Endometrial microvascular endothelial cells (primary cell): ENCODE measurements around the gene SMIM11. TPM values are rescaled to one million over a fixed set of nuclear protein-coding genes. Genes with fewer than 3 reads are reported as not detected.
"Not testable (repeated sequence)": the region's sequence is repeated elsewhere in the genome, so short reads cannot be mapped to it uniquely, and the experiment has no call there.

Experiments
- in situ Hi-C: cut with HindIII; loops from 2 replicates; pipeline ENCODE4 v1.10.0; 2017; ENCODE audit warnings: low sequenced_read_pairs, low pct_unique_long_range_greater_than_20kb; ENCODE audit errors: inconsistent ontology term
- total RNA-seq: library from RNA; depleted of rRNA; stranded (reverse); fragments of >200 nt; gene quantifications from one replicate; pipeline ENCODE4 v1.2.3, GENCODE V29; 2015; ENCODE audit errors: inconsistent ontology term

Gene SMIM11, protein sequence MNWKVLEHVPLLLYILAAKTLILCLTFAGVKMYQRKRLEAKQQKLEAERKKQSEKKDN
- 0.28 TPM for total RNA-seq

DNA sequence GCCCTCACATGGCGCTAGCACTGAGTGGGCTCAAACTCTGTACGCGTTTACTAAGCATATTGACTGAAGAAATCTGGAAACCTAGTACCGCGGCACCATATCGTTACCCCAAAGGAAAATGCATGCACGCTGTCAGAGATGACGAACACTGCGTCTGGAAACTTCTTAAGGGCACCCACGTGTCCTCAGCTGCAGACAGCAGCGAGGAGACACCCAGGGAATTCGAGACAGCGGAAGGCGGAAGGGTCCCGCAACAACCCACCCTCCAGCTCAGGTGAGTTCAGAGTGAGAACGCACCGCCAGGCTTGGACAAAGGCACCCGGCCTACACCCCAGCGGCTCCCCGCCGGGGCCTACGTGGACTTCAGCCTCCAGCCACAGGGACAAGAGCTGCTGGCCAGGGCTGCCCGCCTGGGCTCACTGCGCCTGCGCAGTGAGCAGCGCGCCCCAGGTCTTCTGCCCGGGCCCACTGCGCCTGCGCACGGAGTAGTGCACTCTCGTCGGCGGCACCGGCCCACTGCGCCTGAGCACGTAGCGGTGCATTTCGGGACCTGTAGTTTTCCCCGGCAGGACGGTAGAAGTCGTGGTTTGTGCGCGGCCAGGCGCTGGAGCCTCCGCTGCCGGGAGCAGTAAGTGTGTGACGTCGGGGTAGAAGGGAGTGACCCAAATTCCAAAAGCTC, at the start of gene SMIM11:
Gene SMIM11 (plus strand): TSS at position 568 of the 679 bp plus-strand sequence. CDS start 3,998 bp downstream, outside the sequence.
- in situ Hi-C loops: not testable (repeated sequence)

DNA sequence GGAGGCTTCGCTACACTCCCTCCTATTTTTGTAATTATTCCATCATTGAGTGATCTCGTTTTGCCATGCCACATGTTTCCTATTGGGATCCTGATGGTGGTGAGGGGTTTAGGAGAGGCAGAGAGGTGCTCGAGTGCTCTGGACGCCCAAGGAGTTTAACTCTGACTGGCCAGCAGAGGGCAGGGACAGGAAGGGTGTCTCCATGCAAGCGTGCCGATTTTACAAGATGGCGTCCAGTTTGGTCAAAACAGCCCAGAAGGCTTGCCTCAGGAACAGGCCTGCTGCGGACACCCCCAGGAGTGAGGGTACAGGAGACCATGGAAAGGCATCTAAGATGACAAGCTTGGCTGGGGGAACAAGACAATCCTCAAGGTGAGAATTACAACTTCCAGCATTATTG, 45.3 kb upstream of the SMIM11 start:
- in situ Hi-C loops: no loop called here

DNA sequence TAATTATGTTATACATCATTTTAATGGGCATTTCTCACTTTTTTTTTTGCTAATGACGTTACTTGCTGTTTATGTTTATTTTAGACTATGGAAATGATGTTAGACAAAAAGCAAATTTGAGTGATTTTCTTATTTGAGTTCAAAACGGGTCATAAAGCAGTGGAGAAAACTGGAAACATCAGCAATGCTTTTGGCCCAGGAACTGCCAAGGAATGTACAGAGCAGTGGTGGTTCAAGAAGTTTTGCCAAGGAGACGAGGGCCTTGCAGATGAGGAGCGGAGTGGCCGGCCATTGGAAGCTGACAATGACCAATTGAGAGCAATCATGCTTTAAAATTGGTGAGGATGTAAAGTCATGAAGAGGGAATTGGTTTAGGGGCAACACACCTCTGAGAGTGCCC, 43.6 kb upstream of the SMIM11 start:
- in situ Hi-C loops: no loop called here

DNA sequence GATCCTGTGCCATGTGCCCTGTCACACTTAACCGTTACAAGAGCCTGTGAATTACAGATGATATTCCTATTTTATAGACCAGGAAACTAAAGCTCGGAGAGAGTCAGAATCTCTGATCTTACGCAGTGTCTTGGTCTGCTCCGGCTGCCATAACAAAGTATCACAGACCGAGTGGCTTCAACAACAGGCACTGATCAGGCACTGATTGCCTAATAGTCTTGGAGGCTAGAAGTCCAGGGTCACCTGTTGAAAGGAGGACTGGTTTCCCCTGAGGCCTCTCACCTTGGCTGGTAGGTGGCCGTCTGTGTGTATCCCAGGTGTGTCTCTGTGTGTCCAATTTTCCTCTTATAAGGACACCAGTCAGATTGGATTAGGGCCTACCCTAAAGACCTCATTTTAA, 43.0 kb upstream of the SMIM11 start:
- in situ Hi-C loops: no loop called here

DNA sequence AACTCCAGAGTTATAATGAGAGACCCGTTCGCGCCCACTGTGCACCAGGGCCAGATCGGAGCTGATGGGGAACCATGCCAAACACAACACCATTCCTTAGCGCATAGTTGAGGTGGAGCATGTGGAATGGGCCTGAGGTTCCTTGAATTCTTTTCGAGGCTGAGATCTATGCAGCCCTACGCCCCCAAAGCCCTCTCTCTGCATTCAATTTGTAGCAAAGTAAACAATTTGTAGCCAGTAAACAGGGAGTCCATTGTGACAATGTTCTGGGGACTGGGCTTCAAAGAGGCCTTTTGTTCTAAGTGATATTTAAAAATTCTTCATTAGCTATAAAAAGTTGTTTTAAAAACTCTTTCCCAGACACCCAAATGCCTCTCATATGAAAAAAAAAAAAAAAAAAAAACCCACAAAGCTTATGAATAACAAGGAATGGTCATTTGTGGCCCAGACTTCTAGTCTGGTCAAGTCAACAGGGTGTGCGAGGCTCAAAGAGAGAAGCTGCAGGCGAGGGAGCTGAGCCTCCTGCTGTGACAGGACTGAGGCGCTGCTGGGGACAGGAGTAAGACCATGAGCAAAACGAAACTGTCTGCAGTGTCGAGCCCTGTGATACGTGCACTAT, 42.1 kb upstream of the SMIM11 start:
- in situ Hi-C loops: no loop called here

DNA sequence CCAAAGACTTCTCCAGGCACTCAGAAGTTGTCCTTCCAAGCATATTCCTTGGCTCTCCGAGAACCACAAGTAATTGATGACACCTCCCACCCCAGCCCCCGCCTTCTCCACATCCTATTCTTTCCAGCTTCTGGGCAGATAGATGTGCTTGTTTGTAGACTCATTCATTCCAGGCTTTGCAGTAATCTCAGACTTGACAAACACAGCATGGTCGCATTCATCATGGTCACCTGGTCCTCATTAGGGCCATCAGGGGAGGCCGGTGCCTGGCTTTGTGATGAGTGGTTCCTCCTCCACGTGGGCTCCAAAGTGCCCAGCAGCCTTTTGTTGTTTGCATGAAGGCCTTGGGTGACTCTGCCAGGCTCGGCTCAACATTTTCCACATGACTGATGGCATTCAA, 40.0 kb upstream of the SMIM11 start:
- in situ Hi-C loops: no loop called here

DNA sequence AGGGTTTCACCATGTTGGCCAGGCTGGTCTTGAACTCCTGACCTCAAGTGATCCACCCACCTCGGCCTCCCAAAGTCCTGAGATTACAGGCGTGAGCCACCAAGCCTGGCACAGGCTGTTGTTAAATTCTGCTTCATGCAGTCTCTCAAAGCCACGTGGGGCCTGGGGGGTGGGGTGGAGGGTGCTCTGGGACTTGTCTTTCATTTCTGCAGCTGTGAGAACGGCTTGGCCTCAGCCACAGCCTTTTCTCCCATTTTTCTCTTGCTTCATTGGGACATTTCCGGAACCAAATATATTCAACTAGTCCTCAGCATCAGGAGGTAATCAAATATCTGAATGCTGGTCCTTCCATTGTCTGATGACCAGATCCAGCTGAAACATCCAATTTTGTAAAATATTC, 39.1 kb upstream of the SMIM11 start:
- in situ Hi-C loops: no loop called here

DNA sequence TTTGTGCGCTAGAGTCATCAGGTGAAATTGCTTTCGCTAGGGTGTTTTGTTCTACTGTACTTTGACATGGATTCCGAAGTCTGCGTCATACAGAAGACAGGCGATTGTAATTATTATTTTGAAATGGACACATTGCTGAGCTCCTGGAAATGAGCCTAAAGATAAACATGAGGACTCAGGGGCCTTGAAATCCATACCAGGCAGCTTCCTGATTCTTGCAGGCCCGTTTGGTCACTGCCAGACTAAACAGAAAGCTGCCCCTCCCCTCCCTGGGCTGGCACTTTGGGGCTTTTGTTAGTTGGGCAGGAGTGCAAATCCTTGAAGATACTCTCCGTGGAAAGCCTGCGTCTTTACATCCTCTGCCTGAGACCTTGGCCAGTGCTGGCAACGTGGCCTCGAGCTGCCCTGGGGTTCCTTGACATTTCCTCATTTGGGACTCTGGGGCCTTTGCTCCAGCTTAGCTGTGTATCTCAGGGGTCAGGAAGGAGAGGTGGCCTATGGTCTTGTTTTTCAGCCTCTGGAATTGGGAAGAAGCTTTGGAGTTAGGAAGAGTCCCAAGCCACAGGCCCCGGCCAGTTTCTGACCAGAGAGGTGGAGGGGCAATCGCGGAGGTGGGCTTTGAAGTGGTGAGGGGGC, 38.4 kb upstream of the SMIM11 start:
- in situ Hi-C loops: no loop called here

DNA sequence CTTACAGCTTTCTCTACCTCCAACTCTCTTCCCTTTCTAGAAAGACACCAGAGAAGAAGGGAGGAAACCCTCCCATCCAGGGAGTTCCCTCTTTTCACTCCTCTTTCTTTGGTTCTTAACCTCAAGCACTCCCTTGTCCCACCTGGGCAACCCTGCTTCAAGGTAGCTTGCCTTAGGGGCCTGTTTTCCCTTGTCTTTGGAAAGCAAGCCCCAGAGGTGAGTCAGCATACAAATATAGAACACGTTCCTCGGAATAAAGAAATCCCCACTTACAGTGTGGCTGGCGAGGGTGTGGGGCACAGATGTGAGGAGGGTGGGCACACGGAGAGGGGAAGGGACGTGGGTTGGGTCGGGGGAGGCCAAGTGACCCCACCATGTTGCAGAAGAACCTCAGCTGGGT, 37.6 kb upstream of the SMIM11 start:
- in situ Hi-C loops: no loop called here

DNA sequence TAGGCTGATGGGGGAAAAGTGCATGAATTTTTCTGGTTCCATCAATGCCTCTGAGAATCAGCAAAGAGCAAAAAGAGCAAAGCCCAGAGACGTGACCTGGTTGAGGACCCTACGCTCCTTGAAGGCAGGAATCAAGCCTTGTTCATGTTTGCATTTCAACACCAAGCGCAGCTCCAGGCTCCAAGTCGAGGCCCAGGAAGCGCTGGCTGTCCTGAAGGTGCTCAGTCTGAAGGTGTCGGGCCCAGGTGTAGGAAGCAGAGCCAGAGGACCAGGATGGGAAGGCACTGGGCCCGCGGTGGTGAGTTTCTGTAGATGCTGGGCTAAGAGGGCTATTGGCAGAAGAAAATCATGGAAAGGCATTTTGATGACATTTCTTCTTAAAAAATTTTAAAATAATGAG, 37.1 kb upstream of the SMIM11 start:
- in situ Hi-C loops: no loop called here

DNA sequence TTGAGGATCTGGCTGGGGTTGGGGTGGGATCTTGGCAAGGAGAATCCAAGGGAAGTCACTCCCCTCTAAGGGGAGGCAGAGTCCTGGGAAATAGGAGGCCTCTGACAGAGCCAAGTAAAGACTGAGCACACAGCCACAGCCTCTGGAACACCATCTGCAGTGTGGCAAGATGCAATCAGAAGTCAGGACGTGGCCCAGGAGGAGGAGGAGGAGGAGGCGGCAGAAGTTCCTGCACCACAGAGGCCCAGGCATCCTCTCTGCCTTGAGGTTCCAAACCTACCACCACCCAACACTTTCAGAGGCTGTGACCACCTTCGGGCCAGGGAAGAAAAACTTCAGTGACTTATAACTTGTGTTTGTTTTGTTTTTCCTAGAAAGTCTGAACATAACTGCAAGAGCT, 35.2 kb upstream of the SMIM11 start:
- in situ Hi-C loops: no loop called here

DNA sequence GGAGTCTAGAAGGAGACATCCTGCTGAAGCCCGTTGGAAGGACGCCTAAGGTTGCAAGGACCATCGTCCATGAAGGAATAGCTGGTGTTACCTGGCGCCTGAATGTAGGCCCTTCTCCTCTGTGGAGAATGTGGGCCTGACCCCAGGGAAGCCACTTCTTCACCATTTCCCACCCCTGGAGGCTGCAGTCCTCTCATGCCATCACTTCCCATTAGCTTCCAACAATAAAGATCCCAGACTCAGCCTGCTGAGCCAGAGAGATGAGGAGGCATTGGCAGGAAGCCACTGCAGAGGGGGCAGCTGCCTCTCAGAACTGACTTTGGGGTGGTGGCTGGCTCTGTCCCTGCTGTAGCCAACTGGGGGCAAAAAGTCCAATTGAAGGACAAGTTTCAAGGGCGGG, 32.8 kb upstream of the SMIM11 start:
- in situ Hi-C loops: no loop called here

DNA sequence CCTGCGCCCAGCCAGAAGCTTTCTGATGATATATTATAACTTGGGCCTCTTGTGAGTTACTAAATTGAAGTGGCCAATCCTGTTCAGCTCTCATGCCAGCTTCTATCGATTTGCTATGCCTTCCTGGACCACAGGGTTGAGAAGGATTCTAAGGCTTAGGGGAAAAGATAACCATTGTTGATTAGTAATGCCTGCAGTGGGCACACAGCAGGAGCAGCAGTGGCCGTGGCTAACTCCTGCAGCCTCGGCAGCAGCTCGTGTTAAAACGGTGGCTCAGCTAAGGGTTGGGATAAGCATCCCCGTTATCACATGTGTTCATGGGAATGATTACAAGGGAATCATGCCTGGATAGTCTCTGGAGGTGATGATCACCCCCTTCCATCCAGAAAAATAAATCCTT, 32.0 kb upstream of the SMIM11 start:
- in situ Hi-C loops: no loop called here

DNA sequence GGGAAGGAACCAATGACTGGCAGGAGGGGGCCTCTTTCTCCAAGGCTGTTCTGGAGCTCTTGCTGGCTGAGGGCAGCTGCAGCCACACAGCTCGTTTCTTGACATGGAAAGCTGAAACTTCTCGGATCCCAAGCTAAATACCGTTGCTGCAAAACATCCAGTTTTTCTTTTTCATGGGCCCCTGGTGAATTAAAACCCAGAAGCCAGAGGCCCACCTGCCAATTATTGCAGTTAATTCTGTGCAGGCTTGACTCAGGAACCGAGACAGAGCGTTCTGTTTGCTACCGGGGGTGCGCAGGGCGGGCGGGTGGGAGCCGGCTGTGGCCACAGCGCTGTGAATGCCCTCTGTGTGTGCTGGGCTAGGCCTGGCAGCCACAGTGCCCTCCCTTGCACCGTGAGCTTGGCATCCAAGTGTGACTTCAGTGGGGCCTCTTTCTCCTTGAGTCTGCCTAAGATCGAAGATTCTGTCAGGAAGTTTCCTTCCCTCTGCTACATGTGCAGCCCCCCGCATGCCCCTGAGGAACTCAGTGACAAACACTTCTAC, 31.4 kb upstream of the SMIM11 start:
- in situ Hi-C loops: no loop called here

DNA sequence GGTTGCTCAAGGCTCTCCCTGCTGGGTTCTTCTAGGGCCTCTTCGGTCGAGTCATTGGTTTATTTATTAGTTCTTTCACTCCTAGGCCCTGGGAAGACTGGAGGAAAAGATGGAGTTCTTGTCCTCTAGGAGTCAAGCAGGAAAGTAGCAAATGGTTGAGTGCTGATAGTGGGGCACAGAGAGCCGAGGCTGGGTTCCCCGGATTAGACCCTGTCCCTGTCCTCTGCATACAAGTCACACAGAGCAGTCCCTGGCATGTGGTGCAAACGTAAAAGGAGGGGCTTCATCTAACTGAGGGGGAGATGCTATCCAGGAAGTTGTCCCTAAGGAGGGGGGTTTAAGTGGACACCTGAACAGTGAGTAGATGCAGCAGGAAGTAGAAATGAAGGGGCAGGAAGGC, 30.7 kb upstream of the SMIM11 start:
- in situ Hi-C loops: no loop called here

DNA sequence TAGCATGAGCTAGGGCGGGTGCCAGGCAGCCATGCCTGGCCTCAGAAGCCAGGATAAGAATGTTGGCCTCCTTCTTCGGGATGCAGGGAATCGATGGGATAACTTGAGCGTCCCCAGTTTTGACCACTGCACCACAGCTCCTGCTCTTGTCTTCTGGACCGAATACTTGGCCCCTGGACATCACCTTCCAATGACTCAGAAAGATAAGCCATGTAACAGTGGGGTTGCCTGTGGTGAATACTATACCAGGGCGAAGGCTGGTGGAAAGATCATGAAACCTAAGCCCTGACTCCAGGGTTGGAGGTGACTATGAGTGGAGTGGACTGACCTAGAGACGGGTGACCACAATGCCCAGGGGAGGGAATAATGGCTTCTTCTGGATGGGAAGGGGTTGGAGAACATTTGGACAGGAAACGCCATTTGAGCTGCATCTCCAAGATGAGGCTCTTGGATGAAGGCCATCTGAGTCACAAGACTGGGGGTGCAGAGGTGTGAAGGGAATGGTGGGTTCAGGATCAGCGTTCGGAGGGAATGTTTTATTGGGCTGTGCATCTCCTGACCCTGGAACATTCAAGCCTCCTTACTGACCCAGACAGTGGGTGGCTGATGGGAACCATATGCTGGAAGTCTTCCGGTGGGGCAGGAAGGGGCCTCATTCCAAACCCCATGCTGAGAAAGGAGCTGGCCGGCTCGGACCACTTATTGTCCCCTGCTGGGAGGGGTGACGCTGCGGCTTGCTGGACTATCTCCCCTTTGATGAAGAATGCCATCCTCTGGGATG, 30.0 kb upstream of the SMIM11 start:
- in situ Hi-C loops: no loop called here

DNA sequence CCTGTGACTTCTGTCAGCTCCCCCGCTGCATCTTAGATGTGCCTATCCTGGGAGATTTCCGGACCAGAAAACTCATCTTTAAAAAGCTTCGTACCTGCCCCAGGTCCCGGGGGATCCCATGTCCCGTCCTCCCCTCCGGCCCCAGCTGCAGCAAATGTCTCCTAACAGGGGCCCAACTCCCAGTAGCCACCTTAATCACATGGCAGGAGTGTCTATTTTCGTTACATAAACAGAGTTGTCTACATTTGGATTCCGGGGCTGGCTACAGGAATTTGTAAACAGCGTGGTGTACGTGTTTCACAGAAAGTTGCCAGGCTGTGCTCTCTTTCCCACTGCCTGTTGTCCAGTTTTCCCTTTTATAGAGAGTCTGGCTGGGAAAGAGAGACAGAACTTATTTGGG, 29.4 kb upstream of the SMIM11 start:
- in situ Hi-C loops: no loop called here

DNA sequence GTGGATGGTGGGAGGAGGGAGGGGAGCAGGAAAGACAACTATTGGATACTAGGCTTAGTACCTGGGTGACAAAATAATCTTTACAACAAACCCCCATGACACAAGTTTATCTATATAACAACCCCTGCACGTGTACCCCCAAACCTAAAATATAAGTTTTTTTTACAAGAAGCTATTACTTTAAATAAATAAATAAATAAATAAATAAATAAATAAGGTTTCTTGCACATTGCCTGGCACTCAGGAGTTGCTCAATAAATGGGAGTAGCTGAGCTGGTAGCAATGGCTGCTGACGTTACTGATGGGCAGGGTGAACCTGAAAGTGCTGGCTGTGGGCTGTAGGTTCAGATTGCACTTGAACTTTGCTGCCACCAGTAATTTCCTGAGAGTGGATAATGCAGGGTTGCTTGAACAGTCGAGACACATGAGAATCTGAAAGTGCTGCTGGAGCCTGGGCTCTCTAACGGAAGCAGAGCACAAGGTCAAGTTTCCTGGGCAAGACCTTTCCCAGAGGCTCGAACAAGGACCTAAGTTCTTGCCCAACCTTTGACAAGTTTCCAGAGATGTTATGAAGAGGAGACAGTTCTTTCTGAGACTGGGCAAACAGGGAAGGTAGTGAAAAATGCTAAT, 26.3 kb upstream of the SMIM11 start:
- in situ Hi-C loops: no loop called here

DNA sequence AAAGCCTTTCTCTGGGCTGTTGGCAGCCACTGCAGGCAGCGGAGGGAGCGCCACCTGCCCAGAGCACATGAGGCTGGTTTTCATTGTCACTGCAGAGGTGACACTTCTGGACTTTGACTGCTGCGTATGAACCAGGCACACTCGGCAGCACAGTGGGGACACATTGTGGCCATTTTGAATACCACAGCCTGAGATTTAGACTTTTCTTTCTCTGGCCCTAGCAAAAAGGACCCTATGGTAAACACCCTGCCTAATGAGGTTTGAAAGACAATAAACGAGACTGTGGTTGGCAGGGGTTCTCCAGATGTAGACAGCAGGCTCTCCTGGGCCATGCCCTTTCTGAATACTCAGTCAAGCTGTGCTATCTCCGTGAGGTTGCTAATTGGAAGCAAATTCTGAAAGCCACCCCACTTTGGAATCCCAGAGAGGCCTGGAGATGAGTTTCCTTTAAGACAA, 23.5 kb upstream of the SMIM11 start:
- in situ Hi-C loops: no loop called here
